ENCODE results near the gene ZNF225.

The ZNF225 gene

GRCh38 chr19:44092108-44092507, 21.1 kb upstream of the ZNF225 start:
- POLR2A ChIA-PET: no interaction called here
- TF ChIP-seq CTCF (IDR thresholded peaks at IDR 0.05; ENCODE audit: control extremely low read depth, extremely low read depth, low read depth, missing control alignments): no peak

GRCh38 chr19:44093931-44094765, 19.1 kb upstream of the ZNF225 start, which contains the start of gene ZNF224:
Gene ZNF224, plus strand, starts transcription at chr19:44094361. Its CDS starts 3,513 bp downstream, at chr19:44097874.
- CTCF ChIA-PET: interaction anchor here (0.8 to 1.4 kb wide), 6 partner anchors 9 to 91 kb away, joined by 3 to 4 read pairs (median 3); no protein-coding TSS in a partner anchor
- peak; percentile 90 for DNase-seq (ENCODE audit: extremely low spot score)
- TF ChIP-seq CTCF (IDR thresholded peaks at IDR 0.05; ENCODE audit: control extremely low read depth, extremely low read depth, low read depth, missing control alignments): no peak
- POLR2A ChIA-PET: interaction anchor here (0.6 kb wide), 1 partner anchor 215 kb away, joined by 4 read pairs; no protein-coding TSS in a partner anchor

More at GRCh38 chr19:44092108-44092507, 21.1 kb upstream of the ZNF225 start:
- no peak for DNase-seq (ENCODE audit: extremely low spot score)
- CTCF ChIA-PET: no interaction called here

- no peak for DNase-seq (ENCODE audit: extremely low spot score)
- ChIA-PET POLR2A (no interaction called here), CTCF (interaction anchor here (0.9 to 1.3 kb wide), 2 partner anchors 13 to 14 kb away, joined by 3 read pairs; partner anchors contain the start of gene ZNF224)
- TF ChIP-seq CTCF (IDR thresholded peaks at IDR 0.05; ENCODE audit: control extremely low read depth, extremely low read depth, low read depth, missing control alignments): no peak
Measured at GRCh38 chr19:44107751-44108150, 5.4 kb upstream of the ZNF225 start.

GRCh38 chr19:44109458-44109857, 3.7 kb upstream of the ZNF225 start:
- POLR2A ChIA-PET: no interaction called here
- CTCF ChIA-PET: no interaction called here
- TF ChIP-seq CTCF (IDR thresholded peaks at IDR 0.05; ENCODE audit: control extremely low read depth, extremely low read depth, low read depth, missing control alignments): no peak

GRCh38 chr19:44111910-44112463, 1.2 kb upstream of the ZNF225 start:
- ChIA-PET CTCF (no interaction called here), POLR2A (no interaction called here)
- no peak for DNase-seq (ENCODE audit: extremely low spot score)
- TF ChIP-seq CTCF (IDR thresholded peaks at IDR 0.05; ENCODE audit: control extremely low read depth, extremely low read depth, low read depth, missing control alignments): no peak

More at GRCh38 chr19:44109458-44109857, 3.7 kb upstream of the ZNF225 start:
- no peak for DNase-seq (ENCODE audit: extremely low spot score)

- no peak for DNase-seq (ENCODE audit: extremely low spot score)
- TF ChIP-seq CTCF (IDR thresholded peaks at IDR 0.05; ENCODE audit: control extremely low read depth, extremely low read depth, low read depth, missing control alignments): no peak
- POLR2A ChIA-PET: interaction anchor here (1.1 kb wide), 1 partner anchor 52 kb away, joined by 3 read pairs; the partner anchor contains the start of gene ZNF226
- CTCF ChIA-PET: no interaction called here
Measured at GRCh38 chr19:44112802-44113137, 429 bp upstream of the ZNF225 start.

Data from GM10248 (cell line).